Stimulated activated naive CD4-positive, alpha-beta T cell (primary cell): ENCODE results near the gene GAS2.

Experiments used
- DNase-seq, 6 experiments: peaks; one replicate each; lab custom pipeline; 2025; lab: John Stamatoyannopoulos, UW

Gene GAS2

DNA sequence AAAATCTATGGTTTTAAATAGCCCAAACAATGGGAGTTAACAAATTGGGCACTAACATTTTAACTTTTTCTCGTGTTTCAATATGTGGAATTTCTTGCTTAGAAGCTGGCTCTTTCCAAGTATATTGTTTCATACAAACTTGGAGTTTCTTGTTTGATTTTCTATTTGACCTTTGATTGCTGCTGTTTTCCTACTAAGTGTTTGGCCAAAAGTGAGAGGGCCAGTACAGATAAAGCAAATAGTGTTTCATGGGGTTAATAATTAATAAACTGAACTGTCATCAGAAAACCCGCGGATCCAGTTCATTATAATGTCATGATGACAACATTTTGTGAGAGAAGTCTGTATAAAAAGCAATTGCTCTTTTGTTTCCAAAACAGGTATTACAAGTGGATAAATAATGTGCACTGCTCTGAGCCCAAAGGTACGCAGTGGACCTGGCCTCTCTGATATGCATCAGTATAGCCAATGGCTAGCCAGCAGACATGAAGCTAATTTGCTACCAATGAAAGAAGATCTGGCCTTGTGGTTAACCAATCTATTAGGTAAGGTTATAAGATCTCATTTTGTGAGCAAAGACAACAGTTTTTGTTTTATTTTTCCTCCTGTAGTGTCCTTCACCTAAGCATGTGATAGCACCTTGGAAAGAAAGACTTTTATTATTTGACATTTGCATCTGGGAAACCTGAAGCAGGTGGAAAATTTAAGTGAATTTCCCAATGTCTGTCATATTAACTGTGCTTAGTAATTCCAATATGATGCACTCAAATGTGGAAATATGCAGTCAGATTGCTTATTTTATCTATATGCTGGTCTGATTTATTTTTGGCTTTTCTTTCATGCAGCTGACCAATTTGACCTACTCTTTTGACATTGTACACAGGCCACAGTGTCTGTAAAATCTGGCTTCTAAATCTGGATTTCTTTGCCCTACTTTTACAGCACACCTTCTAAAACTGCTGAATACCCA lies 8.3 kb downstream of the GAS2 start:
- no peak for DNase-seq

- no peak for DNase-seq
Measured at GRCh38 chr11:22677153-22677903, 10.9 kb downstream of the GAS2 start.

GRCh38 chr11:22680628-22681027 lies 14.2 kb downstream of the GAS2 start:
- DNase-seq, result no peak

- no peak for DNase-seq
Measured at GRCh38 chr11:22681281-22681812, 14.9 kb downstream of the GAS2 start.

- DNase-seq, result no peak
Measured at GRCh38 chr11:22684082-22684481, 17.7 kb downstream of the GAS2 start.

DNA sequence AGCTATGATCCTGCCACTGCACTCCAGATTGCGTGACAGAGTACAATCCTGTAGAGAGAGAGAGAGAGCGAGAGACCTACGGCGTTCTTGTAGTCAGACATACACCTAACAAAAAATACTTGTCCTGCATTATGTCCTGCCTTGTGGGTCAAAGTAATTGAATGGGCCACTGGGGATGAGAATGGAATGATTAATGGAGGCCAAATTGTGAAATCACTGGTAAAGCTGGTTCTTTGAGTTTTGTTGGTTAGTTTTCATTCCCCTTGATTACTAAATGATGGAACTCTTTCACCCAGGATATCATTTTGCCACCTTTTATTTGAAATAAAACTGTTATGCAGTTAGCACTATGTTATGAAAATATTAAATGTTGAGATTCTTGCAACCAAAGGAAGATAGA lies 18.7 kb downstream of the GAS2 start:
- DNase-seq, result no peak

GRCh38 chr11:22688914-22689313 lies 22.5 kb downstream of the GAS2 start:
- no peak for DNase-seq

DNA sequence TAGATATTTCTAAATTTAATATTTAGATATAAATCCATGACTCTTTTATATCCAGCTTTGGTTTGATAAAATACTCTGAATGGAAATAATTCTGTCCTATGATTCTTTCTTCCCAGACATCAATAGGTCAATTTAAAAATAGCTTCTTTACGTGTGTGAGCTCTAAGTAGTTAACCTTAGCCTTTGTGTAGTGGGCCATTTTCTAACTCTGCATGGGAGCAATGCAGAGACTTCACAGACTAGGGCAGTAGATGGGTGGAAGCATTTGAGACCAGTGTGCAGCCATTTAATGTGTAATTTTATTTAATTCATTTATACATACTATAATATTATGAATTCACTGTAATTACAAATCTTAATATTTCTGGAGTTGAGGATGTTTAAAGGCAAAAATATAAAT lies 23.8 kb downstream of the GAS2 start:
- DNase-seq, result no peak

GRCh38 chr11:22690871-22691270 lies 24.5 kb downstream of the GAS2 start:
- DNase-seq, result peak in 5 of 6 experiments; percentile 5 to 73 (median 64)

DNA sequence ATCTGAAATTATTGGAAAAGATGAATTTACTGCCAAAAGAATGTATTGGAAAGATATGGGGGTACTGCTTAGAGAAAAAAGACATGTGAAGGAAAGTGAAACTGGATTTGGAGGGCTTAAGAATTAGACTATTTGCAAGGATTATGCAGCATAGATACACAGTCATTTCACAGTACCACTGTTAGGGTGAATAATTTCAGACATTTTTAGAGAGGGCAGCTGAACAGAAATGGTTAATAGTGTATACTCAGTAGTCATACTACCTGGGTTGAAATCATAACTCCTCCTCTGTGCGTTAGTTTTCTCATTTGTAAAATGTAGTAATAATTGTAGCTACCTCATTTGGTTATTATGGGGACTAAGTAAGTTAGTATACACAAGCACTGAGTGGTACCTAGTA lies 33.0 kb downstream of the GAS2 start:
- DNase-seq, result no peak

DNA sequence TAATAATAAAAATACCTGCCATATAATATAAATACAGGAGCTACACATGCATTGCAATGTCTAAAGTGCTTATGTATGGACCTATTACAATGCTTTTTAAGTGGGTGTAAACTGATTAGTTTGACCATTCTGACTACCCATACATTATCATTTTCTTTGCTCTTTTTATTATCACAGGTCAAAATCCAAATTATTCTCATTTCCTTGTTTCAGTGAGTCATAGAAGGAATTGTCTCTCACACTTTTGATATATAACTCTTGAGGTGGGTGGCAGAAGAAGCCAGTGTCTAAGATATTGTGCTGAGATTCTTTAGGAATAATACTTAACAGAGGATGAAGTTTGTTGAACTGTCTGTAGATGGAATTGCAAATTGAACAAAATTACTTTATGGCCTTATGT lies 35.6 kb downstream of the GAS2 start:
- no peak for DNase-seq

DNA sequence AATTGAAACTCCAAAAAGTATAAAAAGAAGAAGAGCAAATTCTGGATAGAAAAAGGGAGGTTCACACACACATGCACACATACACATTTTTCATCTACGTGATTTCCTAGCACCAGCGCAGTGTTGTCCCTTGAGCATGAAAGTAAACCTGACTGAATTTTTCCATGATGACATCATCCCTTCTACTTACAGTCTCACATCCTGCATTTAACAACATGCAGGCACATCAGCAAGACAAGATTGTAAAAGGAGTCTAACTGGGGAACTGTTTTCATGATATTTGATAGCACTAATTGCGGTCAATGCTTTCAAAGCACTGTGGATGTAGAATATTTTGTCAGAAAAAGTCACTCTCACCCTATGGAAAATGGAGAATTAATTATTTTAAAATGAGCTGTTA lies 36.6 kb downstream of the GAS2 start:
- DNase-seq, result peak in 1 of 6 experiments; percentile 5

- DNase-seq, result no peak
Measured at GRCh38 chr11:22703591-22703990, 37.2 kb downstream of the GAS2 start.

DNA sequence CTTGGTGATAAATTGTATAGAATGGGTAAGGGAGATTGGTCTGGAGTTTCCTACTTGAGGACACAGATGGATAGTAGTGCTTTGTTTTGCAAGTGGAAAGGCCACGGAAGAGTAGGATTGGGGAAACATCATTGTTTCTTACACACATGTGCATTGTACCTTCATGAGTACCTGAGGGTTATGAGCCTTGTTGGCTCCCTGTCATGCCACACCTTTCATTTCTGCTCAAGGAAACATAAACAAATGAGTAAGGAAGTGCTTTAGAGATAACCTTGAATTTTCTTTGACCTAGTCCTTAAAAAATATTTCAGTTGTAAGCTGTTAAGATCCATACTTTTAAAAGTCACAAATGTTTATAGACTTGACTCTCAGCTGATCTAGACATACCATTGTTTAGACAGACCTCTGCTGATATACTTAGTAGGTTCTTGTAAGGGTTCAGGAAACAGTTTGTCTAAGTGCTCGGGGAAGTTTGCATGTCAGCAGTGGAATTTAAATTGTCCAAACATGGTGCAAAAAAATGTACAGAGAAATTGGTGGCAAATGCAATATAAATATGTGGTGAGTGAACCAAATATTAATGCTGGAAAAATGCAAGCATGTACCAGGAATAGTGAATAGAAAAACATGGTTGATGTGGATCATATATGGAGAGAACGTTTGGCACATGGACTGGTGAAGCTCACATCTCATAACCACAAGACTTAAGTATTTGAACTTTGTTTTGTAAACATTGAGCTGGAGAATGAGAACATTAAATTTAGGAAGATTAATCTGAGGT lies 40.9 kb downstream of the GAS2 start:
- no peak for DNase-seq

GRCh38 chr11:22711071-22711770 lies 44.8 kb downstream of the GAS2 start:
- DNase-seq, result no peak

DNA sequence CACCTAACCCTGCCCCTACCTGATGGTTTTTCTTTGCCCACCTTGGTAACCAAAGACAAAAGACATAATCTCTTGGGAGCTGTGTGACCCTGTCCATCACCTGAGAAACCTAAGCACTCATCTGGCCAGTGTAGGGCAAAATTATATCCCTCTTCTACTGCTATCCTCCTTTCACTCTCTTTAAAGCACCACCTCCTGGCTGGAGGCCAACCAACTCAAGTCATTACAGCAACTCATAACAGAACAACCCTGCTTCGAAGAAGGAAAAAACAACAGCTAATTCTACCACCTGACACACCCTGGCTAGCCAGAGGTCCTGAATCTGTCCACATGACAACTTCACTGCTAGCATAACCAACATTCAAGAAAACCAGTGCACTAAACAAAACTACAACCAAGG lies 45.5 kb downstream of the GAS2 start:
- no peak for DNase-seq

DNA sequence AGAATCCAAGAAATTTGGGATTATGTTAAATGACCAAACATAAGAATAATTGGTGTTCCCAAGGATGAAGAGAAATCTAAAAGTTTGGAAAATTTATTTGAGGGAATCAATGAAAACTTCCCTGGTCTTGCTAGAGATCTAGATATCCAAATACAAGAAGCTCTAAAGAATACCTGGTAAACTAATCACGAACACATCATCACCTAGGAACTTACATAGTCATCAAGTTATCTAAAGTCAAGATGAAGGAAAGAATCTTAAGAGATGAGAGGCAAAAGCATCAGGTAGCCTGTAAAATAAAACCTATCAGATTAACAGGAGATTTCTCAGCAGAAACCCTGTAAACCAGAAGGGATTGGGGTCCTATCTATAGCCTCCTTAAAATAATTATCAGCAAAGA lies 46.9 kb downstream of the GAS2 start:
- no peak for DNase-seq

DNA sequence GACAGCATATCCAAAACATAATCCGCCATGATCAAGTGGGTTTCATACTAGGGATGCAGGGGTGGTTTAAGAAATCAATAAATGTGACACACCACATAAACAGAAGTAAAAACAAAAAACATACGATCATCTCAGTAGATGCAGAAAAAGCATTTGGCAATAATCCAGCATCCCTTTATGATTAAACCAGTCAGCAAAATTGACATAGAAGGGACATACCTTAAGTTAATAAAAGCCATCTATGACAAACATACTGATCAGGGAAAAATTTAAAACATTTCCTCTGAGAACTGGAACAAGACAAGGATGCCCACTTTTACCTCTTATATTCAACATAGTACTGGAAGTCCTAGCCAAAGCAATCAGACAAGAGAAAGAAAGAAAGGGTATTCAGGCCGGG lies 49.6 kb downstream of the GAS2 start:
- DNase-seq, result no peak

GRCh38 chr11:22720457-22720856 lies 54.0 kb downstream of the GAS2 start:
- no peak for DNase-seq

- no peak for DNase-seq
Measured at GRCh38 chr11:22723274-22723673, 56.9 kb downstream of the GAS2 start.

DNA sequence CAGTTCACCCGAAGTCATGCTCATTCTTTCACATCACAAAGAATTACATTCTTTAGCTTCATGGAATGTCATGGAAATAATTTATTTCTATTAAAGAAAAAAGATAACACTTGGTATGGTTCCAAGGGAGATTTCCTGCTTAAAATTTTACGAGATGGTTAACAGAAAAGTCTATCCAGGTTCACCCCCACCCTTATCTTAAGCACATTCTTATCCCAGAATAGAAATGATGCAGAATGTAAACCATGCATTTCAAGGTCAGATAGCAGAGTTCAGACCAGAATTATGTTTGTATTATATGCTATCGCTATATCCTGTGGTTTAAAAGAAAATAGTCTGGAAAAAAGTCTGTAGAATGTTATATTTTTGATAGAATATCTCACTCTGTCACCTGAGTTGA lies 58.7 kb downstream of the GAS2 start:
- no peak for DNase-seq
